NCI-H1694 treated with DMSO at 0.1 percent for 48 hours (cell line): Measurements from ENCODE around the gene CHMP3.
"Not testable (repeated sequence)": the region's sequence is repeated elsewhere in the genome, so short reads cannot be mapped to it uniquely, and the experiment has no call there.

Experiments used
- DNase-seq: peaks from one replicate; lab custom pipeline; 2025; lab: John Stamatoyannopoulos, UW

Gene CHMP3

GRCh38 chr2:86562922-86563649 lies at the start of gene CHMP3:
Gene CHMP3 (minus strand): TSS chr2:86563443. CDS start chr2:86563348, 95 bp downstream.
- DNase-seq: peak; percentile 97

DNA sequence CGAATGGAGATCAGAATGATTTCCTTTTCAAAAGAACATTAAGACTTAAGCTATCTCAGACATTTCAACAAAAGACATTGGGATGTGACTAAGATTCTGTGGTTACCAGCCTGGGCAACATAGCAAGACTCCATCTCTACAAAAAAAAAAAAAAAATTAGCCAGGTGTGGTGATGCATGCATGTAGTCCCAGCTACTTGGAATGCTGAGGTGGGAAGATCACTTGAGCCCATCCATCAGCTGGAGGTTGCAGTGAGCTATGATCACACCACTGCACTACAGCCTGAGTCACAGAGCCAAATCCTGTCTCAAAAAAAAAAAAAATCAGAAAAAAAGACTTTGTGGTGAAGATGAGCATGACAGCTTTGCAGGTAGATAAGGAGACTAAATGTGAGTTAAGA lies 47.6 kb upstream of the CHMP3 start:
- no peak for DNase-seq

DNA sequence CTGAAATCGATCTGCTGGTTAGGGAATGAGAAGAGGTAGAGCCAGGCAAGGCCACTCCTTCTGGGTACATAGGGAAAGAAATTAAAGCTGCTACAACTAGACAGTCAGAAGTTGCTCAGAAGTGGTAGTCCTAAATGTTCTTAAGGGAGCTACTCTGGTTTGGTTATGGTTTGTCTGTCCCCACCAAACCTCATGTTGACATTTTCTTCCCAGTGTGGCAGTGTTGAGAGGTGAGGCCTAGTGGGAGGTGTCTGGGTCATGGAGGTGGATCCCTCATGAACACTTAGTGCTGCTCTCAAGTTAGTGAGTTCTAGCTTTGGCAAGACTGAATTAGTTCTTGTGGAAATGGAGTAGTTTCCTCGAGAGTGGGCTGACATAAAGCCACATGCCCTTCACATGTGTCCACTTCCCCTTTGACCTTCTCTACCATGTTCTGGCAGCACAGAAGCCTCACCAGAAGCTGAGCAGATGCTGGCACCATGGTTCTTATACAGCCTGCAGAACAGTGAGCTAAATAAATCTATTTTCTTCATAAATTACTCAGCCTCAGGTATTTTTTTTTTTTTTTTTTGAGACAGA lies 45.7 kb upstream of the CHMP3 start:
- DNase-seq: no peak

GRCh38 chr2:86603905-86604304 lies 40.7 kb upstream of the CHMP3 start:
- no peak for DNase-seq

DNA sequence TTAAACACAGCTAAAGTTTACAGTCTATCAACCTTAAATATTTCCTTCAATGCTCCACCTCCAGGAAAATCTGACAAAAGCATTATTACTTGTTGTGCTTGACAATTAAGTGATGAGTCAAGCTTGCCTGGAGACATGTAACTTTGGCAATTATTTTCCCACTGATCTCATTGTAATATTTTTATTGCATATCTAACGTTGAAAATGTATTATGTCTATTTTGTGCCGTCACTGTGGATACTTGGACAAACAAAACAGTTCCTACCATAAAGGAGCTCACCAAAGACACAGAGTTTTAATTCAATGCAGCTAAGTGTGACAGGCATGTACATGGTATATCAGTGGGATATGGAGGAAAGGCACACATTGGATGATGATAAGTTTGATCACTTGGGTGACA lies 35.7 kb upstream of the CHMP3 start:
- no peak for DNase-seq

GRCh38 chr2:86596118-86596517 lies 32.9 kb upstream of the CHMP3 start:
- DNase-seq: no peak

DNA sequence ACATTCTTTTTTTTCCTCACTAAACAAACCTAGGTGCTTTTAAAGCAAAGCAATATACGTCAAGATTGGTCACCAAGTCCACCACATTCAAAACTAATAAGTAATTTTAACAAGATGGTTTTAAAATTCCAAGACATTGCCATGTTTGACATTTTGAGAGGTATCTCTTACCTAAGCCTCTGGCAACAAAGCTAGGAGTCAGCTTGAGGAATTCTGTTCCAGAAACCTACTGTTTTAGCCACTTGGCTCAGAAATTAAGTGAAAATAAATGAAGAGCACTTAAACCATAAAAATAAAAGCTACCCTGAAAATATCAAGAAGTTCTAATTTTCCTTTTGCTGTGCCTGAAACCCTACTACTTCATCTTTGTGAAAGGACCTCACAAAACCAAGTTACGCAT lies 30.0 kb upstream of the CHMP3 start:
- DNase-seq: no peak

GRCh38 chr2:86592547-86593230 lies 29.4 kb upstream of the CHMP3 start:
- DNase-seq: no peak

GRCh38 chr2:86589701-86590100 lies 26.5 kb upstream of the CHMP3 start:
- not testable (repeated sequence) for DNase-seq

GRCh38 chr2:86584151-86584913 lies 21.1 kb upstream of the CHMP3 start:
- no peak for DNase-seq

DNA sequence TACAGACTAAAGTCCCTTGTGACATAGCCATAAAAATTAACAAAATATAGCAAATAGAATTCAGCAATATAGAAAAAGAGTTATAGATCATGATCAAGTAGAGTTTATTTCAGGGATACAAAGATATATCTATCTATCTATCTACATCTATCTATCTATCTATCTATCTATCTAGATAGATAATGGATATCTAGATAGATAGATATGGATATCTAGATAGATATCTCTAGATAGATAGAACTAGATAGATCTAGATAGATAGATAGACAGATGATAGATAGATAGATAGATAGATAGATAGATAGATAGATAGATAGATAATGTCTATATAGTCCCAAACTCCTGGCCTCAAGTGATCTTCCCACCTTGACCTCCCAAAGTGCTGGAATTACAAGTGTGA lies 17.3 kb upstream of the CHMP3 start:
- no peak for DNase-seq

- no peak for DNase-seq
Observed at GRCh38 chr2:86577817-86578456, 14.7 kb upstream of the CHMP3 start.

GRCh38 chr2:86570059-86570458 lies 6.8 kb upstream of the CHMP3 start:
- DNase-seq: no peak

DNA sequence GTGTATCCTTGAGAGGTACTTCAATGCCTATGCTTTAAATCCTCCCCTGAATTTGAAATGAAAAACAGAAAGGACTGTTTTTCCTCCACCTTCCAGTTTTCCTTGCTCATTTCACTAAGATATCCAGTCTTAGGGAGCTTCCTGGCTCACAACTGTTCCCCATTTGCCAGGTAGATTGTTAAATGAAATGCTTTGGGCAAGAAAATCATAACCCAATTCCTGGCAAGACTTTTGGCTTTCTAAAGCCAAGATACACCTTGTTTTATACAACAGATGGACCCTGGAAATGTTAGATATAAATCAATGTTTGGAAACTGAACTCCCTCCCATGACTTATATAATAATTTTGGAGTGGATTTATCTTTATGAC lies 3.6 kb upstream of the CHMP3 start:
- no peak for DNase-seq

DNA sequence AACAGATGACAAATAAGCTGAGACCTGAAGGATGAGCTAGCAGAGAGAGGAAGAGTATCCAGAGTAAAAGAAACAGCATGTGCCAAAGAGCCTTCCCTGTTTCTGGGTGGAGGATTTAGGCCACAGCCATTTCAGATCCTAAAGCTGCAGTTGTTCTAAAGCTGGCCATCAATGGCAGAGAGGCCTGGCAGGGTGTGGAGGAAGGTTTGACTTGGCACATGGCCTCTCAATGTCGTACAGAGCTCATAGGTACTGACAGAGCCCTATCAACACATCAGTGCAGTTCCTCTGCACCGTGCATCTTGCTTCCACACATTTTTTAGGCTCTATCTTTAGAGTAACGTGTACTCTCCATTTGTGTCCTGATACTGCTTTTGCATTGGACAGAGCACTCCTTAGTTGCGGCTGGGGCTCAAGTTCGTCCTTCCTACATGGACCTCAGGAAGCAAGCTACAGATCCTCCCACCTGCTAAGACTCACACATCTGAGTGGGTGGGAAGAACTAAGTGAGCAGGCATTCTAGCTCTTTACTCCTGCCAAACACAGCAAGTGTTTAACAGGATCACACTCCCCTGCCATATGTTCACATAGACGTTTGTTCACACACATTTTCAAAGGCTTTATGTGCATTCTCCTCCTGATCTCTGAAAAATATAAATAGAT lies 3.0 kb upstream of the CHMP3 start:
- peak; percentile 91 for DNase-seq

DNA sequence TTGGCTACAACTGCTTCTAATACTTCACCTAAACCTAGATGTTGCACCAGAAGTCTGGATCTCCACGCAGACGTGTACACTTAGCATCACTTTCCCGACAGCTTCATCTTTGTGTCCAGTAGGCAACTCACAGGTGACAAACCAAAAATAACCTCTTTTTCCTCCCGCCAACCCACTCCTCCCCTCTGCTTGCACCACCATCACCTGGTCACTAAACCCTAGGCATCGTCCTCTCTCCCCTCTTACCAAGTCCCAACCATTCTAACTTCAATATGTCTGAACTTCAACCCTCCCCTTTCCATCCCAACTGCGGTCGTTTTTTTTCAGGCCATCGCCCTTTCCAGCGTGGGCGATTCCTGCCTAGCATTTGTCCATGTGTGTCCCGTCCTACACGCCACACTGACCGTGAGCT lies 413 bp upstream of the CHMP3 start:
- DNase-seq: no peak

DNA sequence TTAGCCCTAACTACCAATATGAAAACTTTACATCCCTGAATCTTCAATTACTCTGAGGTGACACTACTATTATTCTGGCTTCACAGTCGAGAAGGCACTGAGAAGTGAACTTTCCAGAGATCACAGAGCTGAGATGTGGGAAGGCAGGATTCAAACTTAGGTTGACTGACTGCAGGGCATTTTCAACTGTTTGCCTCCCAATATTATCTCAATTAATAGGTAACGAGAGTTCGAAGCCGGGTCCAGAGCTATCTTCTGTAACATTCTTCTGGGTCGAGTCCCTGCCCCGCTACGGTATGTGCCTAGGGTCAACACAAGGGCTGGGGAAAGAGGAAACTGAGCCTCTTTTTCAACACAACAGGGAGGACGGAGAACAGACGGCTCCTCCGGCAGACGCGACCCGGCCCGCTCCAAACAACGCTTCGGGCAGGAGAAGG lies 740 bp downstream of the CHMP3 start:
- no peak for DNase-seq

- DNase-seq: no peak
Observed at GRCh38 chr2:86557836-86558235, 5.4 kb downstream of the CHMP3 start.

DNA sequence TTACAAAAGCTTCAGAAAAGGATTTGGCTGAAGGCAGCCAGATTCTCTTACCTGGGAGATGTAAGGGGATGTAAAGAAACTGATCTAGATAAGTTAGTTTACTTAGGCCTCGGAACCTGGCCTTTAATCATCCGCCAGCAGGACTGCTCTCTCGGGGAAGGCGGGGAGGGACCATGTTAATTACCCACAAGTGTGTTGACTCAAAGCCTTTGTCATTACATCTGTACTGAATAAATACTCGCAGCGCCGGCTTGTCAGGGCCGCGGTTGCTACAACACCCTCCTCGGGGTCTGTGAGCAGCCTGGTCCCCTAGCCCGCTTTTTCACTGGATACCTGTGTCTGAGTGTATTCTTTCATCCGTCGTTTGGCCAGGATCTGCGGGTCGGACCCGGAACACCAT lies 6.7 kb downstream of the CHMP3 start:
- no peak for DNase-seq

- no peak for DNase-seq
Observed at GRCh38 chr2:86552889-86553288, 10.4 kb downstream of the CHMP3 start.

- DNase-seq: not testable (repeated sequence)
Observed at GRCh38 chr2:86549963-86550725, 13.1 kb downstream of the CHMP3 start.
